Activated T-cell treated with anti-CD3 and anti-CD28 coated beads for 48 hours (primary cell): ENCODE results near the gene GALT.

Experiments used
- DNase-seq: peaks from one replicate; pipeline ENCODE4 v3.0.0-alpha.2; 2020; ENCODE audit warnings: low read depth

The GALT gene

GRCh38 chr9:34646211-34647083 lies at the start of gene GALT:
Gene GALT, plus strand, starts transcription at chr9:34646675. Its CDS starts 30 bp downstream, at chr9:34646705.
- peak; percentile 97 for DNase-seq

GRCh38 chr9:34599546-34599945 lies 46.9 kb upstream of the GALT start:
- no peak for DNase-seq

GRCh38 chr9:34600908-34601307 lies 45.6 kb upstream of the GALT start:
- DNase-seq = no peak

- DNase-seq = no peak
These were observed 44.4 kb upstream of the GALT start for GRCh38 chr9:34601937-34602573.

- DNase-seq = peak; percentile 71
These were observed 42.8 kb upstream of the GALT start for GRCh38 chr9:34603610-34604231.

- DNase-seq = no peak
These were observed 40.3 kb upstream of the GALT start for GRCh38 chr9:34606190-34606589.

- no peak for DNase-seq
These were observed 39.6 kb upstream of the GALT start for GRCh38 chr9:34606905-34607304.

- DNase-seq = no peak
These were observed 39.1 kb upstream of the GALT start for GRCh38 chr9:34607331-34607730.

- no peak for DNase-seq
These were observed 35.9 kb upstream of the GALT start for GRCh38 chr9:34610434-34611206.

GRCh38 chr9:34611251-34611810 lies 35.1 kb upstream of the GALT start:
- no peak for DNase-seq

GRCh38 chr9:34611811-34612787 lies 34.4 kb upstream of the GALT start, which contains the start of gene RPP25L:
Gene RPP25L, minus strand, starts transcription at chr9:34612097. Its CDS starts 801 bp downstream, at chr9:34611296.
- peak; percentile 89 for DNase-seq

- peak; percentile 63 for DNase-seq
These were observed 33.6 kb upstream of the GALT start for GRCh38 chr9:34612788-34613390.

GRCh38 chr9:34615132-34615531 lies 31.3 kb upstream of the GALT start:
- no peak for DNase-seq

- peak; percentile 84 for DNase-seq
These were observed 26.1 kb upstream of the GALT start, which contains the start of gene DCTN3 for GRCh38 chr9:34620061-34620994. Gene DCTN3, minus strand, starts transcription at chr9:34620495. Its CDS starts 31 bp downstream, at chr9:34620464.

GRCh38 chr9:34623374-34624235 lies 22.9 kb upstream of the GALT start:
- no peak for DNase-seq

GRCh38 chr9:34624475-34625185 lies 21.8 kb upstream of the GALT start:
- DNase-seq = no peak

GRCh38 chr9:34625186-34625486 lies 21.3 kb upstream of the GALT start:
- DNase-seq = no peak
